Ishikawa (cell line): ENCODE results near the gene NUP153.

Source experiments
- CEBPB ChIP-seq: IDR thresholded peaks from 2 replicates; pipeline ENCODE4 v1.6.1; 2012
- CREB1 ChIP-seq: IDR thresholded peaks from 2 replicates; pipeline ENCODE4 v1.6.1; 2012; ENCODE audit warnings: low read depth
- EGR1 ChIP-seq: IDR thresholded peaks from 2 replicates; pipeline ENCODE4 v1.6.1; 2012
- EP300 ChIP-seq: IDR thresholded peaks from 2 replicates; pipeline ENCODE4 v1.6.1; 2012; ENCODE audit warnings: borderline replicate concordance
- FOXM1 ChIP-seq: IDR thresholded peaks from 2 replicates; pipeline ENCODE4 v1.6.1; 2012; ENCODE audit warnings: low read depth, borderline replicate concordance
- MAX ChIP-seq: IDR thresholded peaks from 2 replicates; pipeline ENCODE4 v1.6.1; 2012
- NFIC ChIP-seq: IDR thresholded peaks from 2 replicates; pipeline ENCODE4 v1.6.1; 2012
- RAD21 ChIP-seq: IDR thresholded peaks from 2 replicates; pipeline ENCODE4 v1.6.1; 2012; ENCODE audit warnings: low read depth
- TAF1 ChIP-seq: IDR thresholded peaks from 2 replicates; pipeline ENCODE4 v1.6.1; 2012; ENCODE audit warnings: low read depth, mild to moderate bottlenecking
- TCF12 ChIP-seq: IDR thresholded peaks from 2 replicates; pipeline ENCODE4 v1.6.1; 2012; ENCODE audit warnings: low read depth
- TEAD4 ChIP-seq: IDR thresholded peaks from 2 replicates; pipeline ENCODE4 v1.6.1; 2012
- USF1 ChIP-seq: IDR thresholded peaks from 2 replicates; pipeline ENCODE4 v1.6.1; 2012
- YY1 ChIP-seq: IDR thresholded peaks from 2 replicates; pipeline ENCODE4 v1.6.1; 2012; ENCODE audit warnings: low read depth
- ZBTB7A ChIP-seq: IDR thresholded peaks from 2 replicates; pipeline ENCODE4 v1.6.1; 2012; ENCODE audit warnings: low read depth
- TF ChIP-seq, protein P1 (sequence below): IDR thresholded peaks from 2 replicates; pipeline ENCODE4 v1.6.1; 2012; ENCODE audit warnings: low read depth, mild to moderate bottlenecking

The NUP153 gene

GRCh38 chr6:17577059-17577458 is 129.7 kb downstream of the NUP153 start:
- TF ChIP-seq USF1 (no peak), FOXM1 (no peak), TAF1 (no peak), CEBPB (no peak), EGR1 (no peak)
- TF ChIP-seq, protein P1, sequence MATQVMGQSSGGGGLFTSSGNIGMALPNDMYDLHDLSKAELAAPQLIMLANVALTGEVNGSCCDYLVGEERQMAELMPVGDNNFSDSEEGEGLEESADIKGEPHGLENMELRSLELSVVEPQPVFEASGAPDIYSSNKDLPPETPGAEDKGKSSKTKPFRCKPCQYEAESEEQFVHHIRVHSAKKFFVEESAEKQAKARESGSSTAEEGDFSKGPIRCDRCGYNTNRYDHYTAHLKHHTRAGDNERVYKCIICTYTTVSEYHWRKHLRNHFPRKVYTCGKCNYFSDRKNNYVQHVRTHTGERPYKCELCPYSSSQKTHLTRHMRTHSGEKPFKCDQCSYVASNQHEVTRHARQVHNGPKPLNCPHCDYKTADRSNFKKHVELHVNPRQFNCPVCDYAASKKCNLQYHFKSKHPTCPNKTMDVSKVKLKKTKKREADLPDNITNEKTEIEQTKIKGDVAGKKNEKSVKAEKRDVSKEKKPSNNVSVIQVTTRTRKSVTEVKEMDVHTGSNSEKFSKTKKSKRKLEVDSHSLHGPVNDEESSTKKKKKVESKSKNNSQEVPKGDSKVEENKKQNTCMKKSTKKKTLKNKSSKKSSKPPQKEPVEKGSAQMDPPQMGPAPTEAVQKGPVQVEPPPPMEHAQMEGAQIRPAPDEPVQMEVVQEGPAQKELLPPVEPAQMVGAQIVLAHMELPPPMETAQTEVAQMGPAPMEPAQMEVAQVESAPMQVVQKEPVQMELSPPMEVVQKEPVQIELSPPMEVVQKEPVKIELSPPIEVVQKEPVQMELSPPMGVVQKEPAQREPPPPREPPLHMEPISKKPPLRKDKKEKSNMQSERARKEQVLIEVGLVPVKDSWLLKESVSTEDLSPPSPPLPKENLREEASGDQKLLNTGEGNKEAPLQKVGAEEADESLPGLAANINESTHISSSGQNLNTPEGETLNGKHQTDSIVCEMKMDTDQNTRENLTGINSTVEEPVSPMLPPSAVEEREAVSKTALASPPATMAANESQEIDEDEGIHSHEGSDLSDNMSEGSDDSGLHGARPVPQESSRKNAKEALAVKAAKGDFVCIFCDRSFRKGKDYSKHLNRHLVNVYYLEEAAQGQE, result no peak

GRCh38 chr6:17574866-17575560 is 131.7 kb downstream of the NUP153 start:
- TF ChIP-seq ZBTB7A (no peak), TEAD4 (no peak), FOXM1 (no peak), YY1 (no peak), CEBPB (no peak), MAX (no peak), TAF1 (no peak), EGR1 (no peak), CREB1 (no peak), TCF12 (no peak), USF1 (no peak)
- TF ChIP-seq, protein P1, result no peak

DNA sequence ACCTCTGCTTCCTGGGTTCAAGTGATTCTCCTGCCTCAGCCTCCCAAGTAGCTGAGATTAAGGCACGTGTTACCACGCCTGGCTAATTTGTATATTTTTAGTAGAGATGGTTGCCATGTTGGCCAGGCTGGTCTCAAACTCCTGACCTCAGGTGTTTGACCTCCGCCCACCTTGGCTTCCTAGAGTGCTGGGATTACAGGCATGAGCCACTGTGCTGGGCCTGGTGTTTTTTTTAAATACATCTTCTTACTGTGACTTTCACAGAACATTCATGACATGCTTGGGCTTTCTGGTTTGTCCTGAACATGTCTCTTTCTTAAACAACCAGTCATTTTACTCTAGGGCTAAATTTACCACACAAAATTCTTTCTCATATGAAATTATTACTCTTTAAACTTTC is 141.3 kb downstream of the NUP153 start:
- TF ChIP-seq TEAD4 (no peak), FOXM1 (no peak), RAD21 (no peak), EP300 (no peak), NFIC (no peak), MAX (no peak), ZBTB7A (no peak), CREB1 (no peak), CEBPB (no peak), TCF12 (no peak)
- TF ChIP-seq, protein P1, result no peak
